Epithelial cell of esophagus (primary cell): ENCODE results near the gene MVD.

ENCODE experiments used
- DNase-seq: peaks from one replicate; pipeline ENCODE4 v3.0.0; 2010; ENCODE audit warnings: low read depth
- H3K4me3 ChIP-seq: 2 replicates; pipeline ENCODE4 v1.5.1; 2011; ENCODE audit warnings: mild to moderate bottlenecking, low read length, control low read depth
- TF ChIP-seq, protein P1 (sequence below): IDR thresholded peaks from 2 replicates; pipeline ENCODE4 v1.5.1; 2011; ENCODE audit warnings: low read depth, mild to moderate bottlenecking, low read length, control low read depth, inconsistent platforms; ENCODE audit not compliant: insufficient read depth; ENCODE audit errors: missing control alignments

The MVD gene

DNA sequence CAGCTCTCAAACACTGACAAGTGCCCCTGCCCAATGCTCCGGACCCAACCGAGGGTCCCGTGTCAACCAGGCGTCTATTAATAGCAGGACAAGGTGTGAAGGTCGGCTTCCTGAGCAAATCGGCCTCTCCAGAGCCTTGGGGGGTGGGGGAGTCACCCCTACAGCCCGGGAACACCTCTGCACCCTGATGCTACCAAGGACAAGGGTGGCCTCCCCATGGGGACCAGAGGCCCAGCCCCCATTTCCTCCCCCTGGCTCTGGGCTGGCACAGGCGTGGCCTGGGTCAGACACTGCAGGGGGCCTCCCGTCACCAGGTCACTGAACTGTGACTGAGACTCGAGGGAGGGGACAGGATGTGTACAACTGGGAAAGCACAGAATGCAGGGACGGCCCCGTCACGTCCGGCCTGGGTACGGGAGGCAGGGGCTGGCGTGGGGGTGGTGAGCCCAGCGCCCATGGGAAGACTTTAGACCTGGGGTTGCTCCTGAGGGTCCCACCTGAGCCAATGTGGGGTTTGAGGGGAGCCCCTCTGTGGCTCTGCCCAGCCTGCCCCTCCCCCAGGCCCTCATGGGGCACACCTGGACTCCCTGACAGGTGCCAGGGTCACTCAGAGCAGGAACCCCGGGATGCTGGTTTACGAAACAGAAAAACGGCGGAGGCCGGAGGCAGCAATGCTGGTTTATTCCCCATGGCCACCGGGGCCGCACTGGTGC lies 11.5 kb downstream of the MVD start:
- H3K4me3 ChIP-seq: peak overlapping the region; percentile 55
- no peak for DNase-seq
- TF ChIP-seq, protein P1, sequence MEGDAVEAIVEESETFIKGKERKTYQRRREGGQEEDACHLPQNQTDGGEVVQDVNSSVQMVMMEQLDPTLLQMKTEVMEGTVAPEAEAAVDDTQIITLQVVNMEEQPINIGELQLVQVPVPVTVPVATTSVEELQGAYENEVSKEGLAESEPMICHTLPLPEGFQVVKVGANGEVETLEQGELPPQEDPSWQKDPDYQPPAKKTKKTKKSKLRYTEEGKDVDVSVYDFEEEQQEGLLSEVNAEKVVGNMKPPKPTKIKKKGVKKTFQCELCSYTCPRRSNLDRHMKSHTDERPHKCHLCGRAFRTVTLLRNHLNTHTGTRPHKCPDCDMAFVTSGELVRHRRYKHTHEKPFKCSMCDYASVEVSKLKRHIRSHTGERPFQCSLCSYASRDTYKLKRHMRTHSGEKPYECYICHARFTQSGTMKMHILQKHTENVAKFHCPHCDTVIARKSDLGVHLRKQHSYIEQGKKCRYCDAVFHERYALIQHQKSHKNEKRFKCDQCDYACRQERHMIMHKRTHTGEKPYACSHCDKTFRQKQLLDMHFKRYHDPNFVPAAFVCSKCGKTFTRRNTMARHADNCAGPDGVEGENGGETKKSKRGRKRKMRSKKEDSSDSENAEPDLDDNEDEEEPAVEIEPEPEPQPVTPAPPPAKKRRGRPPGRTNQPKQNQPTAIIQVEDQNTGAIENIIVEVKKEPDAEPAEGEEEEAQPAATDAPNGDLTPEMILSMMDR: no peak

DNA sequence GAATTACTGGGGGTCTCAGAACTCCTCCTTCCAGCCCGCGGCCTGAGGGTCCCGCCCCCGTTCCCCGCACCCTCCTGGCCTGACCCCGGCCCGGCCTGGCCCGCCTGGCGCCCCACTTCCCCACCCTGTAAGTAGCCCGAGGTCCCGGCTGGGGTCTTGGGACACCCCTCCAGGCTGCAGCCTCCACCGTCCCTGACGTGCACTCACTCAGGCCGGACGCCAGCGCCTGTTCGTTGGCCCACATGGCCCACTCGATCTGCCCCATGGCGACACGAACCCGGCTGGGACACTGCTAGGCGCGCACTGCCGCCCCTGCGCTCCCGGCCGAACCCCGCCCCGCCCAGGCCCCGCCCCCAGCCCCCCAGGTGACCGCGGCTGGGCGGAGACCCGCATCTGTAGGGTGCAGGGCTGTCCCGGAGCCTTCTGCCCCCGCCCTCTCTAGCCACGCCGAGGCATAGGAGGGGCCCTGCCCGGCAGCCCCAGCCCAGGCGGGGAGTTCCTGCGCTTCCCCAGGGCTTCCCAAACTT lies 12.1 kb downstream of the MVD start, which contains the start of gene CYBA:
Gene CYBA (minus strand): TSS at position 305 of the 527 bp plus-strand sequence. CDS start 40 bp downstream, at position 265.
- DNase-seq: peak; percentile 70
- TF ChIP-seq, protein P1: no peak
- peak within 1 kb of the TSS; percentile 55 for H3K4me3 ChIP-seq

DNA sequence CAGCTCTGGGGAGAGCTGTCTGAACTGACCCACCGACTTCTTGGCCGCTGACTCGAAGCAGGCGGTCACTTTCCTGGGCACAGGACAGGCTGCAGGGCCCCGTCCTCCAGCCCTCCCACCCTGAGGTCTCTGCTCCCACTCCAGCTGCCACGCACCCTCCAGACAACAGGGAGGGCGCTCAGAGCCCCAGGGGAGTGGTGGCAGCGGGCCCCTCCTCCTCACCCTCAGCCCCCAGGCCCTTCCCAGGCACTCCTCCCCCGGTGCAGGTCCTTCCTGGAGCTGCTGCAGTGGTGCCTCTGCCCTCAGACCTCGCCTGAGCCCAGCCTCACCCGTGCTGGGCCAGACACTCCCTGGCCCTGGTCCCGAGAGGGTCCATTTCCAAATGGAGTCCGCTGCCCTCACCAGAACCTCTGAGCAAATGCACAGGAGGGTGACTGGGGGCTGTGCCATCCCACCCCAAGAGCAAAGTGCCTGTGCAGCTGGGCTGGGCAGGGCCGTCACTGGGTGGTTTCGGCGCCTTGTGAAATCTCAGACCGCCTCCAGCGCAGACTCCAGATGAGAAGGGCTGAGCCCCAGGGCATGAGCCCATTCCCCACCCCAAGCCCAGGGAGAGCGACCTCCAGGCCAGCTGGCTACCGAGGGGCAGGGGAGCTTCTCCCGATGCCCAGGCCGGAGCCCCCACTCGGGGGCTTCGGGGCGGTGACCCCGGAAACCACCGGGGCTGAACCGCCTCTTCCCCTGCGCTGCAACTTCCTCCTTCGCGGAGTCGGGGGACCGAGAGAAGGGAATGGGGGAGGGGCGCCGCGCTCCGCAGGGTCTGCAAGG lies 12.8 kb downstream of the MVD start:
- TF ChIP-seq, protein P1: no peak
- peak overlapping the region; percentile 55 for H3K4me3 ChIP-seq
- DNase-seq: peak; percentile 23

DNA sequence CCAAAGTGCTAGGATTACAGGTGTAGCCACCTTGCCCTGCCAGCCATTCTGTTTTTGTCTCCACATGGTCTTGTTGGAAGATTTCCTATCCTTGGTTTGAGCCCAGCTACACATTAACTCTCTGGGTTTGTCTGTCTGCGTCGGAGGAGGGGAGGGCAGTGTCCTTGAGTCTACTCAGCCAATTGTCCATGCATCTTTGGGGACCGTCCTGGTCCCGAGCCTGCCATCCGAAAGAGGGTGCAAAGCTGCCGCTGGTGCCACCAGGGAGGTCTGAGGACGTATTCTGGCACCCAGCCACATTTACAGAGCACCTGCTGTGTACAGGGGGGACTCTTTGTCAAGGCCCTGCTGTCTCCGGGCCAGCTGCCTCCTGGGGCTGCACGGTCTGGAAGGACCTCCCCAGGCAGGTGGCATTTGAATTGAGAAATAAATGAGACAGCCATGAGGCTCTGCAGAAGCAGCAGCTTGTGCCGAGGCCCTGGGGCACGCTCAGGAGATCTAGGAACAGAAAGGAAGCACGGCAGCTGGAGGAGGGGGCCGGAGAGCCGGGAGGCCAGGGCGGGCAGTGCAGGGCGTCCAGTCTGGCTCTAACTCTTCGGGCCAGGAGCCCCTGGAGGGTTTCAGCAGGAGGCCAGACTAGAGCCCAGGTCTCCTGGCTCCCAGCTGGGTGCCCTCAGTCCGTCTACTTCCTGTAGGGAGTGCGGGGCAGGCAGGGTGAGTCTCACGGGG lies 13.5 kb downstream of the MVD start:
- TF ChIP-seq, protein P1: no peak
- DNase-seq: no peak
- H3K4me3 ChIP-seq: no peak overlapping the region

DNA sequence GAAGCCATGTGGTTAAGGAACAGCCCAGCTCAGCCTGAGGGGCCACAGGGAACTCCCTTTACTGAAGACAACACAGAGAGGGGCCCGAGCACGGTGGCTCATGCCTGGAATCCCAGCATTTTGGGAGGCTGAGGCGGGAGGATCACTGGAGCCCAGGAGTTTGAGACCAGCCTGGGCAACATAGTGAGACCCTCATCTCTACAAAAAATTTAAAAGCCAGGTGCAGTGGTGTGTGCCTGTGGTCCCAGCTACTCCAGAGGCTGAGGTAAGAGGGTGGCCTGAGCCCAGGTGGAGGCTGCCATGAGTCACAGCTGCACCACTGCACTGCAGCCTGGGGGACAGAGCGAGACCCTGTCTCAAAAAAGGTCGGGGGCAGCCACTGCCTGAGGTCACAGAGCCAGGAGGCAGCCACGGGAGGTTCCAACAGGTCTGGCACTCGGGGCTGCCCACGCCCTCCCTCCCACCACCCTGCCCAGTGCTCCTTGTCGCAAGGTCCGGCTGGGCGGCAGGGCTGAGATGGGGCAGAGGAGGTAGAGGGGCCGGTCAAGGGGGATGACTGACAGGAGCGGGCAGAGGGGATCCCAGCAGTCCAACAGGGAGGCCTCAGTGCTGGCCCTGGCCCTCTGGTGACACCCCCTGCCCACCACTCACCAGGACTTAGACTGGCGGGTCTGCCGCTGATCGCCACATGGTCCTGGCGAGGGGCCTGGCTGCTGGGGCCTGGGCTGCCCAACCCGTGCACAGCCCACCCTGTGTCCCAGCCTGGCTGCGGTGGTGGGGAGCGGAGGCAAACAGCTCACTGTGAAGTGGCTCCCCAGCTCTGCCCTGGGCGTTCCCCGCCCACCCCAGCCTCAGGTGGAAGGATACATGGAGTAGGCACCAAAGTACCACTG lies 15.5 kb downstream of the MVD start:
- no peak for DNase-seq
- no peak overlapping the region for H3K4me3 ChIP-seq
- TF ChIP-seq, protein P1: no peak

DNA sequence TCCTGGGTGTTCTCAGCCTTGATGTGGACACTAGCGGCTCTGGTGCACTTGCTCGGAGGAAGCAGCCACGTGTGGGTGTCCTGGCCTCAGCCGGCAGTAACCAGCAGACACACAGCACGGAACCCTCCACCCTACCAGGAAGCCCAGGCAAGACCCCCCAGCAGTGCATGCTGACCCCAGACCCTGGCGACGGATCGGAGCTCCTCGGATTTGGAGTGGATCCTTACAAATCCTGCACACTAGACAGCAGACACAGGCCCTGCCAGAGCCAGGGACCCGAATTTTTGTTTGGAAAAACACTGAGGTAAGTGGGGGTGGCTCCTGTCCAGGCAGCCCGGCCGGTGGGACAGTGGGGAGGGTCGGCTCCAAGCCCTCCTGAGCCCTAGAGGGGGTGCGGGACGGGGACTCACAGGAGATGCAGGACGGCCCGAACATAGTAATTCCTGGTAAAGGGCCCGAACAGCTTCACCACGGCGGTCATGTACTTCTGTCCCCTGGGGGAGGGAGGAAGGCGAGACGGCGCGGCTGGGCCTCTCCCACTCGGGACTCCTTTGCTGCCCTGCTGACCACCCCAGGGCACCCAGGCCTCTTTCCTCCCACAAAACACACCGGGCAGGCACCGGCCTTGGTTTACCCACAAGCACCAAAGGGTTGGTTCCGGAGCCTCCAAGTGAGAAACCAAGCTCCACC lies 16.4 kb downstream of the MVD start:
- no peak overlapping the region for H3K4me3 ChIP-seq
- TF ChIP-seq, protein P1: no peak
- DNase-seq: no peak
